ENCODE measurements around the gene HAX1.

The HAX1 gene

GRCh38 chr1:154324669-154325582, 52.5 kb downstream of the HAX1 start, which contains the start of gene ATP8B2:
ATP8B2 (plus strand) TSS chr1:154325525; CDS start chr1:154328142, 2,617 bp downstream.
- Histone ChIP-seq H3K4me3 (ENCODE audit: insufficient read depth, low read depth, low read length, poor library complexity, severe bottlenecking) (peak within 1 kb of the TSS; percentile 75), H3K9me3 (ENCODE audit: control insufficient read depth, low read length) (no peaks in the 10 kb centered on the region), H3K27ac (ENCODE audit: insufficient read depth, low read length, poor library complexity, severe bottlenecking) (peak within 1 kb of the TSS; percentile 87), H3K27me3 (replicated peaks; ENCODE audit: control insufficient read depth, insufficient read depth, low read length, poor library complexity, severe bottlenecking) (no peaks in the 10 kb centered on the region), H3K4me1 (ENCODE audit: control insufficient read depth, insufficient read depth, low read length, poor library complexity, severe bottlenecking) (peaks cover 39% of the 10 kb centered on the region), H3K36me3 (ENCODE audit: control insufficient read depth, insufficient read depth, low read length) (no peaks in the 10 kb centered on the region)
- peak; percentile 67 to 75 (median 71) for DNase-seq

All from effector memory CD4-positive, alpha-beta T cell (primary cell).